Amniotic stem cell (primary cell): Measurements from ENCODE around the gene TAF8.
"Not testable (repeated sequence)": the region's sequence is repeated elsewhere in the genome, so short reads cannot be mapped to it uniquely, and the experiment has no call there.

Experiments
- DNase-seq: peaks from one replicate; lab custom pipeline; 2025; lab: John Stamatoyannopoulos, UW

Gene TAF8

GRCh38 chr6:42050297-42051267 lies at the start of gene TAF8:
Gene TAF8 (plus strand): TSS chr6:42050524. CDS start chr6:42050542, 18 bp downstream.
- DNase-seq: peak; percentile 65

- no peak for DNase-seq
These were observed 48.8 kb upstream of the TAF8 start for GRCh38 chr6:42001506-42001905.

DNA sequence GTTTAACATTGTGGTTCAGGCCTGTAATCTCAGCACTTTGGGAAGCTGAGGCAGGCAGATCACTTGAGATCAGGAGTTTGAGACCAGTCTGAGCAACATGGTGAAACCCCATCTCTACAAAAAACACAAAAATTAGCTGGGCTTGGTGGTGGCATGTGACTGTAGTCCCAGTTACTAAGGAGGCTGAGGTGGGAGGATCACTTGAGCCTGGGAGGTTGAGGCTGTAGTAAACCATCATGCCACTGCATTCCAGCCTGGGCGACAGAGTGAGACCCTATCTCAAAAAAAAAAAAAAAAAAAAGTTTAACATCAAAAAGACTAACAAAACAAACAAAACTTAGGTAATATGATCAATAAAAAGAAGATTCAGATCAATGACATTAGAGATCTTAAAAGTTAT lies 46.7 kb upstream of the TAF8 start:
- not testable (repeated sequence) for DNase-seq

DNA sequence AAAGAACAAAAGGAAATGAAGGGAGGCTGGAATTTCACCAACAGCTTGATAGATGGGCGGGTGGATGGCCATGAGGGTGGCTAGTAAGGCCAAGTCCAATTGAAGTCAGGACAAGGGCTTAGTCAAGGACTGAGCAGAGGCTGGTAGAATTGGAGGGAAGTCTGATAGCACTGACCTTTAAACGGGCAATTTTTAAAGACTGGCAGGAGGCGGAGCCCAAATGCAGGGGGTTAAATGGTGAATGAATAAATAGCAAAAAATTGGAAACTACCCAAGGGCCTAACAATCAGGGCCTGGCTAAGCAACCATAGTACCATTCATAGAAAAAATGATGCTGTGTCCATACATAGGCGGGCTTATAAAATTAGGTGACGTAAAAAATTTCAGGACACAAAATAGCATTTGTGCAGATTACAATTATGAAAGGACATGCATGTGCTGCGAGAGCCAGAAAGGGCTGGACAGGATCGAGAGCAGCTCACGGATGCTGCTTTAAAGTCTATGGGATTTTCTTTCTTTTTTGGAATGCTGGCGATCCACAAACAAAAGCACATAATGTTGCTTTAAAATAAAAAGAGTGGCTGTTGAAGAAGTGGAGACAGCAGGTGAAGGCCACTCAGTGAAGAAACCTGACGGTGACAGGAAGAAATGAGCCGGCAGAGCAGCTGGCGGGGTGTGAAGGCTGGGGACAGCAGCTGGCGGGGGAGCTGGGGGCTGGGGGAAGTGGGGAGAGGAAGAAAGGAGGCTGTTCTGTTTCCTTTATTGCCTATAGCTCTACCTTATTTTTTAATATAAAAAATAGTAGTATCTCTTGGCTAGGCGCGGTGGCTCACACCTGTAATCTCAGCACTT lies 42.8 kb upstream of the TAF8 start:
- DNase-seq: no peak

DNA sequence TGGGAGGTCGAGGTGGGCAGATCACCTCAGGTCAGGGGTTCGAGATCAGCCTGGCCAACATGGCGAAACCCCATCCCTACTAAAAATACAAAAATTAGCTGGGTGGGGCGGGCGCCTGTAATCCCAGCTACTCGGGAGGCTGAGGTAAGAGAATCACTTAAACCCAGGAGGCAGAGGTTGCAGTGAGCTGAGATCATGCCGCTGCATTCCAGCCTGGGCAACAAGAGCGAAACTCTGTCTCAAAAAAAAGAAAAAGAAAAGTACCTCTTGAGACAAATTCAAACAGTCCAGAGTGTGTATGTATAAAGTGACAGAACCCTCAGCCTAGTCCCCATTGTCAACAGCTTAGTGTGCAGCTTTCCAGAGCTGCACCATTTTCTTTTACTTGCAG lies 42.2 kb upstream of the TAF8 start:
- DNase-seq: not testable (repeated sequence)

GRCh38 chr6:42009844-42010184 lies 40.5 kb upstream of the TAF8 start:
- DNase-seq: no peak

DNA sequence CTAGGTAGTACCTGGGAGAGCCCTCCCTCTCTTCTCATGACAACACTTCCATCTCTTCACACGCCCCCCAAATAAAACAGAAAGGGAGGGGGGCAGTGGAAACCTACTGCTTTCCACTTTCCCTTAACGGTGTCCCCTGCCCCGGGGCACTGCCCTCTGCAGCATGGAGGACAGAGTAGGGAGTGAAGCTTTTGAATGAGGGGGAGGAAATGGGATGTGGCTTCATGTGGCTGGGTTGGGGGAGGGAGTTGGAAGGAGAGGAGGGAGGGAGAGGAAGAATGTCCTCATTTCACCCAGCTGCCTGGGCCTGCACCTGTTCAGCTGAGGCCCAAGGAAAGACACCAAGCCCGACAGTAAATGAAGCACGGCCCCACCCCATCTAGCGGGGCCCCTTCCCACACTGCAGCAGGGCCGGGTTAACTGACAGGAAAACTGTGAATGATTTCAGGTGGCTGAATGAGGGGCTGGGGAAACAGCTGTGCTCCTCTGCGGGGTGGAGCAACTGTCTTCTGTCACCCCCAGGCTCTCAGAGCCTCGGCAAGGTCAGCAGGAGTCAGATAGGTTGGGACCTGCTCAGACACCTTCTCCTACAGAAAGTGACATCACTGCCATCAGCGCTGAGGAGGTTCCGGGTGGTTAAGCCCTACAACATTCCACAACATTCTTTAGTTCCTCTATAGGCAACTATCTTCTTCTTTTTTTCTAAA lies 40.0 kb upstream of the TAF8 start:
- DNase-seq: no peak

- no peak for DNase-seq
These were observed 39.4 kb upstream of the TAF8 start for GRCh38 chr6:42010909-42011308.

GRCh38 chr6:42012501-42013133 lies 37.7 kb upstream of the TAF8 start:
- DNase-seq: no peak

- peak; percentile 6 for DNase-seq
These were observed 37.2 kb upstream of the TAF8 start for GRCh38 chr6:42013134-42013516.

- peak; percentile 24 for DNase-seq
These were observed 33.2 kb upstream of the TAF8 start for GRCh38 chr6:42017021-42017643.

DNA sequence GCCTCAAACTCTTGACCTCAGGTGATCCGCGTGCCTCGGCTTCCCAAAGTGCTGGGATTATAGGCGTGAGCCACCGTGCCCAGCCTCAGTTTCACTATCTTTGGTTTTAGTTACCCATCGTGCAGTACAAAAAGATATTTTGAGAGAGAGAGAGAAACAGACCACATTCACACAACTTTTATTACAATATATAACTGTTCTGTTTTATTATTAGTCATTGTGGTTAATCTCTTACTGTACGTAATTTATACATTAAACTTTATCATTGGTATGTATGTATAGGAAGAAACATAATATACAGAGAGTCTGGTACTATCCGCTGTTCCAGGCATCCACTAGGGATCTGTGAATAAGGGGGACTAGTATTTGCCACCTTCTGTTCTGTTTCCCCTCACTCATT lies 29.4 kb upstream of the TAF8 start:
- no peak for DNase-seq

- DNase-seq: no peak
These were observed 28.2 kb upstream of the TAF8 start for GRCh38 chr6:42021847-42022754.

- no peak for DNase-seq
These were observed 27.5 kb upstream of the TAF8 start for GRCh38 chr6:42022755-42023384.

DNA sequence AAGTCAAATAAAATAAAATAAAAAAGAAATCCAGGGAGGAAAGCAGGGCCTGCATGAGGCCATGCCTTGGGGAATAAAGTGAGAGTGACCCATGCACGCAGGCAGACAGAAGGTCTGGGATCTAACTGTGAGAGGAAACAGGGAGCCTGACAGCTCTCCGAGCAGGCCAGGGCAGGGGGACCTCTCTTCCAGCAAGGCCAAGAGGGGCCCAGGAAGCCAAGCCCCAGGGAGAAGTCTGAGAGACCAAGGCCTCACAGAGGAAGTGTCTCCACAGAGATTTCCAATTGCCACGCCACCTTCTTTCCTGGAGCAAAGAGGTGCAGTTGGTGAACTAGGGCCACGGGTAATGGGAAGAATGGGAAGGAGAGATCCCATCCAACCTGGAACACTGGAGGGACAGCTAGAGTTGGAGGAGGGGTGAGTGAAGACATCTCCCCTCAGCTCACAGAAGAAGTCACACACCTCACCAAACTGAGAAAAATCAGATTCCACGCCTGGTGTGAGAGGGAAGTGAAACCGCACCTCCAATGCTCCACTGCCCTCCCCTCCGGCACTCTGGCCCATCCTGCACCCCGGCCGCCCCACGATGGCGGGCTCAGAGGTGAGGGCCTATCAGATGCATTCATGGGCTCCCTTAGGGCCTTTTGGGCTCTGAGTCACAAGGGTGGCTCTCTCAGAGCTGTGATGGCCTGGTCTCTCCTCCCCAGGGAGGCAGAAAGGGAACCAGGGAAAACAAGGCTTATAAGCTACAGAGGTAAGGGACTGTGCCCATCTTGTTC lies 25.1 kb upstream of the TAF8 start:
- DNase-seq: no peak

DNA sequence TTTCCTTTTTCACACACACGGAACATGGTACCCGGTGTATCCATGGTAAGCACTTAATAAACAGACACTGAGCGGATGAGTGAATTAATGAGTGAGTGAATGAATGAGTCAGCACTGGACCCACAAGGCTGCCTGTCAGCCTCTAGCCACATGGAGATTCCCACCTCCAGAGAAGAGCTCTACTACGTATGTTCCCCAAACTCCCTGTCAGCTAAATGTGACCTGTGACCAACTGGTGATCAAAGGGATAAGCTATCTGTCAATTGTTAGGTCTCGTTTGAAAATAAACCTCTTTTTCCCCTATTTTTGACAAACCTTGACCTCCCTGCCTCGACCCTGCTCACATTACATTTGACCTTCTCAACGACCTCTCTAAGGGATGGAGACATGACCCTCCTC lies 24.5 kb upstream of the TAF8 start:
- no peak for DNase-seq

GRCh38 chr6:42026540-42026939 lies 23.8 kb upstream of the TAF8 start:
- DNase-seq: no peak

DNA sequence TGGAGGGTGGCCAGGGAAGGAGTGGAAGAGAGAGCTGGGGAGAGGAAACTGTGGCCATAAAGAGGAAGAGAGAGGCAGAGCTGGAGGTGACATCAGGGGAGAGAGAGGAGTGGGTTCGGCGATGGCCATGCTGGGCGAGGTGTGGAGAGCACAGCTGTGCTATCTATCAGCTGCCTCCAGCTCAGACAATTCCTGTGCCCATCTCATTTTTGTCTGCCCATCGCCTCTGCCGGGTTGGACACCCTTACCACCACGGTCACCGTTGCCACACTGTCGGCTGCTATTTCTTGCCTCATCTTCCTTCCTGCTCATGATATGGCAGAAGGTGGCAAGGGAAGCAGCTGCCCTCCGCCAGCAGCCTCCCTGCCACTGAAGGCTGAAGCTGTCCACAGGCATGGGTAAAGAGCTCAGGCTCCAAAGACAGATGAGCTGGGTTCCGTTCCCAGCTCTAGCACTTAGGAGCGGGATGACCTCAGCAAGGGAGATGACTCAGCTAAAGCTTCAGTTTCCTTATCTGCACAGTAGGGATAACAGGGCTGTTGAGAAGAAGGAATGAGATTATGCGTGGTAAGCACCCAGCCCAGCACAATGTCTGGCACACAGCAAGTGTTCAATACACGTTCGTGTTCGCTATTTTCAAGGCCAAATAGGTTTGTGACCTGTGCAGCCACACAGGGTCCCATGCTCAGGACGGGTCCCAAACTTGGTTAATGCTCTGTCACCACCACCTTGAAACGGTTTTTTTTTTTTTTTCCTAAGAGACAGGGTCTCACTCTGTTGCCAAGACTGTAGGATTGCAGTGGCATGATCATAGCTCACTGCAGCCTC lies 21.9 kb upstream of the TAF8 start:
- DNase-seq: no peak
